GM12878 (cell line): ENCODE measurements around the gene MSTN. TPM values are rescaled to one million over a fixed set of nuclear protein-coding genes. Genes with fewer than 3 reads are reported as not detected.

ENCODE experiments used
- ATAC-seq: fragments of 200-7000 bp; cut with Tn5 transposase; 3 replicates; pipeline ENCODE4 v1.9.1; 2020; ENCODE audit warnings: mild to moderate bottlenecking, moderate library complexity
- BruUV-seq: library from RNA; stranded (reverse); fragments of 400-500 nt; replicated peaks from 2 replicates; lab custom pipeline; 2021; lab: Mats Ljungman, UMichigan
- CTCF ChIA-PET: fragments of 300-600 bp; sonication (Branson Sonifier 250); formaldehyde crosslinking; extraction: SDS; loops from one replicate; lab custom pipeline; 2021; ENCODE audit warnings: inconsistent platforms; lab: Yijun Ruan, JAX
- POLR2A ChIA-PET: fragments of 350-600 bp; formaldehyde crosslinking; extraction: SDS; loops from one replicate; lab custom pipeline; 2021; ENCODE audit warnings: inconsistent platforms; lab: Charles Lee
- RAD21 ChIA-PET: fragments of 300-600 bp; sonication (Branson Sonifier 250); formaldehyde crosslinking; loops from one replicate; lab custom pipeline; 2023; ENCODE audit warnings: antibody characterized with exemption; ENCODE audit not compliant: unreplicated experiment; lab: Charles Lee
- SMC1A ChIA-PET: fragments of 300-600 bp; sonication (Branson Sonifier 250); formaldehyde crosslinking; loops from one replicate; lab custom pipeline; 2023; ENCODE audit not compliant: unreplicated experiment, uncharacterized antibody; lab: Charles Lee
- DNase-seq: peaks from one replicate; pipeline ENCODE4 v3.0.0-alpha.2; 2011; ENCODE audit warnings: low read depth, low spot score
- FAIRE-seq: peaks from 3 replicates; lab custom pipeline; 2011; peaks lifted over from hg19 to GRCh38; lab: Jason Lieb, UNC
- H2AFZ ChIP-seq: 2 replicates; pipeline ENCODE4 v1.6.0; 2011; ENCODE audit warnings: low read depth, low read length, control low read depth; ENCODE audit not compliant: control insufficient read depth
- H3K27ac ChIP-seq: 2 replicates; pipeline ENCODE4 v1.5.1; 2011; ENCODE audit warnings: control low read depth; ENCODE audit not compliant: control insufficient read depth, insufficient read depth
- H3K27me3 ChIP-seq, 2 experiments: replicated peaks in 1 of 2; 2 replicates each; pipeline versions ENCODE4 v1.6.0 to v1.6.1; 2011; ENCODE audit warnings: low read length in 1 of 2; ENCODE audit not compliant: control insufficient read depth in 2 of 2, insufficient read depth in 2 of 2
- H3K36me3 ChIP-seq, 2 experiments: 2 replicates each; pipeline ENCODE4 v1.5.1; 2011; ENCODE audit warnings: low read length in 1 of 2; ENCODE audit not compliant: control insufficient read depth in 2 of 2, insufficient read depth in 2 of 2
- H3K4me1 ChIP-seq: 2 replicates; pipeline ENCODE4 v1.6.1; 2011; ENCODE audit warnings: mild to moderate bottlenecking, low read length, moderate library complexity, mixed read lengths; ENCODE audit not compliant: control insufficient read depth, insufficient read depth
- H3K4me2 ChIP-seq: 2 replicates; pipeline ENCODE4 v1.6.0; 2011; ENCODE audit warnings: control low read depth; ENCODE audit not compliant: control insufficient read depth, insufficient read depth
- H3K4me3 ChIP-seq: fragments of 200-600 bp; sonication (generic); 2 replicates; pipeline ENCODE4 v1.5.1; 2016
- H3K79me2 ChIP-seq: 2 replicates; pipeline ENCODE4 v1.6.0; 2011; ENCODE audit warnings: low read length; ENCODE audit not compliant: control insufficient read depth, insufficient read depth
- H3K9ac ChIP-seq: 2 replicates; pipeline ENCODE4 v1.8.0; 2011; ENCODE audit warnings: low read length, control low read depth, mixed read lengths; ENCODE audit not compliant: control insufficient read depth, insufficient read depth
- H3K9me3 ChIP-seq: replicated peaks from 3 replicates; pipeline ENCODE4 v1.5.1; 2011; ENCODE audit warnings: mild to moderate bottlenecking, low read length; ENCODE audit not compliant: control insufficient read depth, insufficient read depth
- H4K20me1 ChIP-seq: 2 replicates; pipeline ENCODE4 v1.6.0; 2011; ENCODE audit not compliant: control insufficient read depth, insufficient read depth
- ATF2 ChIP-seq: IDR thresholded peaks from 2 replicates; pipeline ENCODE4 v1.6.1; 2012; ENCODE audit warnings: low read length, inconsistent platforms
- CHD4 ChIP-seq: fragments of 200-600 bp; sonication (generic); IDR thresholded peaks from 2 replicates; pipeline ENCODE4 v1.6.1; 2016; ENCODE audit warnings: mild to moderate bottlenecking
- EGR1 ChIP-seq, 2 experiments: IDR thresholded peaks; 1 replicate in 1 of 2; 2 replicates in 1 of 2; pipeline ENCODE4 v1.6.1; 2011 to 2012; ENCODE audit warnings: low read depth in 2 of 2, low read length in 2 of 2, borderline replicate concordance in 1 of 2, mild to moderate bottlenecking in 1 of 2, moderate library complexity in 1 of 2
- HCFC1 ChIP-seq: fragments of 150-350 bp; IDR thresholded peaks from 2 replicates; pipeline ENCODE4 v1.6.1; 2014; ENCODE audit warnings: low read length
- MLLT1 ChIP-seq: fragments of 450-650 bp; IDR thresholded peaks from 2 replicates; pipeline ENCODE4 v1.6.1; 2016; ENCODE audit warnings: mild to moderate bottlenecking
- MYB ChIP-seq: fragments of 150-350 bp; IDR thresholded peaks from 2 replicates; pipeline ENCODE4 v1.6.1; 2014; ENCODE audit warnings: mild to moderate bottlenecking, low read depth, low read length, borderline replicate concordance
- NRF1 ChIP-seq: conservative IDR thresholded peaks from 2 replicates; pipeline ENCODE4 v1.6.1; 2011; ENCODE audit warnings: mild to moderate bottlenecking, low read depth, low read length, improper control_type of control experiment
- PML ChIP-seq: IDR thresholded peaks from 2 replicates; pipeline ENCODE4 v1.6.1; 2012; ENCODE audit warnings: low read length, inconsistent platforms
- RAD51 ChIP-seq: fragments of 450-650 bp; IDR thresholded peaks from 2 replicates; pipeline ENCODE4 v1.6.1; 2016; ENCODE audit warnings: moderate library complexity, mild to moderate bottlenecking, inconsistent platforms
- ZSCAN29 ChIP-seq: fragments of 450-650 bp; IDR thresholded peaks from 2 replicates; pipeline ENCODE4 v1.6.1; 2017; ENCODE audit warnings: mild to moderate bottlenecking, moderate library complexity
- in situ Hi-C: fragments of 300-500 bp; cut with MboI; formaldehyde crosslinking; loops from 9 replicates; pipeline ENCODE4 v1.14.3; 2018; ENCODE audit warnings: mixed read lengths
- intact Hi-C: fragments of 100-400 bp; cut with micrococcal nuclease; formaldehyde crosslinking; loops from one replicate; pipeline ENCODE4 v1.14.2; 2022; ENCODE audit not compliant: unreplicated experiment
- polyA plus RNA-seq, 11 experiments: library from polyadenylated mRNA; depleted of rRNA in 4 of 11; unstranded in 6 of 11; stranded (reverse) in 5 of 11; fragments of >200 nt; fragmentation: Nextera tagmentation in 4 of 11; fragmentation: Illumina TruSeq in 1 of 11; extraction: Ambion mirVana in 4 of 11; extraction: Trizol in 1 of 11; gene quantifications; 1 replicate in 1 of 11; 2 replicates in 10 of 11; pipeline versions ENCODE4 v1.2.1 to v1.2.3, GENCODE V29; 2011 to 2016; ENCODE audit warnings: inconsistent platforms in 2 of 11, missing spikeins in 2 of 11, low read depth in 1 of 11
- total RNA-seq, 4 experiments: library from RNA; depleted of rRNA in 3 of 4; stranded (reverse); fragments of >200 nt in 3 of 4; fragmentation: Illumina TruSeq in 1 of 4; extraction: Trizol in 1 of 4; gene quantifications; 2 replicates each; pipeline versions ENCODE4 v1.2.1 to v1.2.3, GENCODE V29; 2013 to 2021
- TF ChIP-seq, protein P1 (sequence below): IDR thresholded peaks from 2 replicates; pipeline ENCODE4 v1.6.1; 2012; ENCODE audit warnings: low read depth, low read length, improper control_type of control experiment

MSTN gene
- total and polyA plus RNA-seq, 10 of the 15 experiments (the other 5 are each of a cell fraction or from before 2014, with no cell fraction given), result 0.04 to 0.33 (median 0.10) TPM; not detected in 7

DNA sequence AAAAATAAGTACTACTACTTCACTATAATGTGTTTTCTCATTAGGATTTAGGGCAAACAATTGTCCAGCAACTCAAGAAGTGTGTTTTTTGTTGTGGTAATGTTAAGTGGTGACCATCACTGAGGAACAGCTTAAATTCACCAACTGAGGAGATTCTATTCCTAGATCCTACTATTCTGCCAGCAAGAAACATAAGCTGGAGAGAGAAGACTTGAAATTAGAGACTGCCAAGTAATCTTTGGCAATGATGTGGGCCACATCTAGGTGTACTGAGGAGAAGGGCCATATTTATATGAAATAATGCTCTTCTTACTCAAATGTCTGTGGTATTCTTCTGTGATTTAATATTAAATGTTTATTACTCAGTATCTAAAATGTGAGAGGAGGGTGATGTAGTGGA lies 44.3 kb upstream of the MSTN start:
- BruUV-seq, result no TSS peak
- no peak overlapping the region for H3K4me2 ChIP-seq
- H4K20me1 ChIP-seq, result no peaks in the 10 kb centered on the region
- intact Hi-C loops (no loop called here), in situ Hi-C loops (no loop called here)
- ATAC-seq (no peak), DNase-seq (no peak), FAIRE-seq (no peak)
- no peaks in the 10 kb centered on the region; the same call in 2 of the 3 replicates for H3K9me3 ChIP-seq
- H3K27me3 ChIP-seq, result no peaks in the 10 kb centered on the region
- SMC1A ChIA-PET, result no interaction called here
- POLR2A ChIA-PET, result no interaction called here
- no peaks in the 10 kb centered on the region for H3K79me2 ChIP-seq
- H3K9ac ChIP-seq, result no peak overlapping the region
- H3K27ac ChIP-seq, result no peak overlapping the region
- RAD21 ChIA-PET, result no interaction called here
- no peak overlapping the region for H3K4me3 ChIP-seq
- no peaks in the 10 kb centered on the region for H3K4me1 ChIP-seq
- no peak overlapping the region for H2AFZ ChIP-seq
- TF ChIP-seq ATF2, result no peak
- no peak for TF ChIP-seq MYB
- TF ChIP-seq, protein P1, sequence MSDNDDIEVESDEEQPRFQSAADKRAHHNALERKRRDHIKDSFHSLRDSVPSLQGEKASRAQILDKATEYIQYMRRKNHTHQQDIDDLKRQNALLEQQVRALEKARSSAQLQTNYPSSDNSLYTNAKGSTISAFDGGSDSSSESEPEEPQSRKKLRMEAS, result no peak
- no peak for TF ChIP-seq RAD51
- no peak for TF ChIP-seq ZSCAN29
- no peak for TF ChIP-seq NRF1
- no peak for TF ChIP-seq HCFC1
- no peak for TF ChIP-seq CHD4
- TF ChIP-seq EGR1 (IDR thresholded peaks at IDR 0.05; ENCODE audit: borderline replicate concordance in 1 of 2, low read depth in 2 of 2, low read length in 2 of 2), result no peak
- TF ChIP-seq MLLT1, result no peak
- no peak for TF ChIP-seq PML
- no peaks in the 10 kb centered on the region for H3K36me3 ChIP-seq
- CTCF ChIA-PET, result no interaction called here
